HepG2 (cell line): Measurements from ENCODE around the gene SLC11A1. TPM values are rescaled to one million over a fixed set of nuclear protein-coding genes. Genes with fewer than 3 reads are reported as not detected.

Experiments
- CREBL2 ChIP-seq: sonication (generic); formaldehyde crosslinking; IDR thresholded peaks from 2 replicates; pipeline ENCODE4 v1.8.1; 2023; ENCODE audit warnings: missing genetic modification reagents, mild to moderate bottlenecking, borderline replicate concordance
- FOXA1 ChIP-seq, 2 experiments: fragments of 450-650 bp in 1 of 2; sonication (generic) in 1 of 2; formaldehyde crosslinking in 1 of 2; IDR thresholded peaks; 2 replicates each; pipeline versions ENCODE4 v1.4.0 to v1.6.1; 2016 to 2020; ENCODE audit warnings: missing genetic modification reagents in 1 of 2
- GATAD1 ChIP-seq: IDR thresholded peaks from 2 replicates; pipeline ENCODE4 v1.6.1; 2016; ENCODE audit warnings: missing genetic modification reagents, missing compliant biosample characterization
- GTF2F1 ChIP-seq: fragments of 150-350 bp; IDR thresholded peaks from 2 replicates; pipeline ENCODE4 v1.6.1; 2014; ENCODE audit warnings: low read length
- MEIS1 ChIP-seq: sonication (generic); formaldehyde crosslinking; IDR thresholded peaks from 2 replicates; pipeline ENCODE4 v1.9.0; 2021; ENCODE audit warnings: mild to moderate bottlenecking, missing genetic modification reagents, moderate library complexity, borderline replicate concordance
- NFE2 ChIP-seq: sonication (generic); formaldehyde crosslinking; IDR thresholded peaks from 2 replicates; pipeline ENCODE4 v1.4.0; 2020; ENCODE audit warnings: missing genetic modification reagents
- NRL ChIP-seq: sonication (generic); formaldehyde crosslinking; IDR thresholded peaks from 2 replicates; pipeline ENCODE4 v1.5.0; 2020; ENCODE audit warnings: missing genetic modification reagents, mild to moderate bottlenecking, moderate library complexity, borderline replicate concordance
- ZMAT3 ChIP-seq: sonication (generic); formaldehyde crosslinking; conservative IDR thresholded peaks from 2 replicates; pipeline ENCODE4 v1.7.0; 2021; ENCODE audit warnings: missing genetic modification reagents
- ZNF230 ChIP-seq: sonication (generic); formaldehyde crosslinking; IDR thresholded peaks from 2 replicates; pipeline ENCODE4 v1.4.0; 2020; ENCODE audit warnings: mild to moderate bottlenecking, missing genetic modification reagents
- ZNF263 ChIP-seq: sonication (generic); formaldehyde crosslinking; IDR thresholded peaks from 2 replicates; pipeline ENCODE4 v1.4.0; 2020; ENCODE audit warnings: missing genetic modification reagents
- ZNF609 ChIP-seq: sonication (generic); formaldehyde crosslinking; IDR thresholded peaks from 2 replicates; pipeline ENCODE4 v1.4.0; 2020; ENCODE audit warnings: mild to moderate bottlenecking, missing genetic modification reagents, borderline replicate concordance
- ZNF772 ChIP-seq: sonication (generic); formaldehyde crosslinking; IDR thresholded peaks from 2 replicates; pipeline ENCODE4 v1.5.0; 2020; ENCODE audit warnings: mild to moderate bottlenecking, missing genetic modification reagents
- ZNF788 ChIP-seq: sonication (generic); formaldehyde crosslinking; IDR thresholded peaks from 2 replicates; pipeline ENCODE4 v1.5.0; 2020; ENCODE audit warnings: mild to moderate bottlenecking, missing genetic modification reagents, borderline replicate concordance
- polyA plus RNA-seq, 8 experiments: library from polyadenylated mRNA; depleted of rRNA in 3 of 8; stranded (reverse) in 7 of 8; unstranded in 1 of 8; fragments of >200 nt; fragmentation: Illumina TruSeq in 4 of 8; extraction: Trizol in 4 of 8; gene quantifications; 2 replicates each; pipeline versions ENCODE4 v1.2.1 to v1.2.3, GENCODE V29; 2011 to 2016; ENCODE audit warnings: low read depth in 4 of 8, missing spikeins in 1 of 8, mixed read lengths in 1 of 8; ENCODE audit not compliant: insufficient read depth in 1 of 8
- total RNA-seq, 5 experiments: library from RNA; depleted of rRNA; stranded (reverse); fragments of >200 nt; fragmentation: Illumina TruSeq; extraction: Trizol; gene quantifications; 2 replicates each; pipeline ENCODE4 v1.2.3, GENCODE V29; 2016; ENCODE audit warnings: low read depth in 1 of 5
- TF ChIP-seq, protein P1 (sequence below): sonication (generic); formaldehyde crosslinking; IDR thresholded peaks from 2 replicates; pipeline ENCODE4 v1.4.0; 2020; ENCODE audit warnings: mild to moderate bottlenecking, missing genetic modification reagents
- TF ChIP-seq, protein P2 (sequence below): sonication (generic); formaldehyde crosslinking; IDR thresholded peaks from 2 replicates; pipeline ENCODE4; 2020; ENCODE audit warnings: missing genetic modification reagents, mild to moderate bottlenecking, borderline replicate concordance
- TF ChIP-seq, protein P3 (sequence below): sonication (generic); formaldehyde crosslinking; IDR thresholded peaks from 2 replicates; pipeline ENCODE4 v1.4.0; 2020; ENCODE audit warnings: missing genetic modification reagents, borderline replicate concordance

Gene SLC11A1
- total and polyA plus RNA-seq, 2 of the 13 experiments (the other 11 are each of a cell fraction or from before 2014, with no cell fraction given) = 0.33 to 2.3 TPM

- no peak; the same call in 1 of the 2 replicates for TF ChIP-seq ZMAT3 (CRISPR knock-in tag)
- TF ChIP-seq ZNF788 (CRISPR knock-in tag) = peak; percentile 69; the same call in 1 of the 2 replicates
- TF ChIP-seq CREBL2 (CRISPR knock-in tag) = no peak; the same call in 1 of the 2 replicates
- TF ChIP-seq ZNF772 = peak; percentile 79
- TF ChIP-seq MEIS1 = no peak
- peak; percentile 22; the same call in 1 of the 2 replicates for TF ChIP-seq NRL
- TF ChIP-seq, protein P1, sequence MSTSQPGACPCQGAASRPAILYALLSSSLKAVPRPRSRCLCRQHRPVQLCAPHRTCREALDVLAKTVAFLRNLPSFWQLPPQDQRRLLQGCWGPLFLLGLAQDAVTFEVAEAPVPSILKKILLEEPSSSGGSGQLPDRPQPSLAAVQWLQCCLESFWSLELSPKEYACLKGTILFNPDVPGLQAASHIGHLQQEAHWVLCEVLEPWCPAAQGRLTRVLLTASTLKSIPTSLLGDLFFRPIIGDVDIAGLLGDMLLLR (CRISPR knock-in tag) = peak; percentile 83
- peak; percentile 43; the same call in 1 of the 2 replicates for TF ChIP-seq ZNF230
- TF ChIP-seq, protein P2, sequence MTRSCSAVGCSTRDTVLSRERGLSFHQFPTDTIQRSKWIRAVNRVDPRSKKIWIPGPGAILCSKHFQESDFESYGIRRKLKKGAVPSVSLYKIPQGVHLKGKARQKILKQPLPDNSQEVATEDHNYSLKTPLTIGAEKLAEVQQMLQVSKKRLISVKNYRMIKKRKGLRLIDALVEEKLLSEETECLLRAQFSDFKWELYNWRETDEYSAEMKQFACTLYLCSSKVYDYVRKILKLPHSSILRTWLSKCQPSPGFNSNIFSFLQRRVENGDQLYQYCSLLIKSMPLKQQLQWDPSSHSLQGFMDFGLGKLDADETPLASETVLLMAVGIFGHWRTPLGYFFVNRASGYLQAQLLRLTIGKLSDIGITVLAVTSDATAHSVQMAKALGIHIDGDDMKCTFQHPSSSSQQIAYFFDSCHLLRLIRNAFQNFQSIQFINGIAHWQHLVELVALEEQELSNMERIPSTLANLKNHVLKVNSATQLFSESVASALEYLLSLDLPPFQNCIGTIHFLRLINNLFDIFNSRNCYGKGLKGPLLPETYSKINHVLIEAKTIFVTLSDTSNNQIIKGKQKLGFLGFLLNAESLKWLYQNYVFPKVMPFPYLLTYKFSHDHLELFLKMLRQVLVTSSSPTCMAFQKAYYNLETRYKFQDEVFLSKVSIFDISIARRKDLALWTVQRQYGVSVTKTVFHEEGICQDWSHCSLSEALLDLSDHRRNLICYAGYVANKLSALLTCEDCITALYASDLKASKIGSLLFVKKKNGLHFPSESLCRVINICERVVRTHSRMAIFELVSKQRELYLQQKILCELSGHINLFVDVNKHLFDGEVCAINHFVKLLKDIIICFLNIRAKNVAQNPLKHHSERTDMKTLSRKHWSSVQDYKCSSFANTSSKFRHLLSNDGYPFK (CRISPR knock-in tag) = no peak
- peak; percentile 14; the same call in 1 of the 2 replicates for TF ChIP-seq ZNF263 (CRISPR knock-in tag)
- TF ChIP-seq GTF2F1 = no peak
- TF ChIP-seq, protein P3, sequence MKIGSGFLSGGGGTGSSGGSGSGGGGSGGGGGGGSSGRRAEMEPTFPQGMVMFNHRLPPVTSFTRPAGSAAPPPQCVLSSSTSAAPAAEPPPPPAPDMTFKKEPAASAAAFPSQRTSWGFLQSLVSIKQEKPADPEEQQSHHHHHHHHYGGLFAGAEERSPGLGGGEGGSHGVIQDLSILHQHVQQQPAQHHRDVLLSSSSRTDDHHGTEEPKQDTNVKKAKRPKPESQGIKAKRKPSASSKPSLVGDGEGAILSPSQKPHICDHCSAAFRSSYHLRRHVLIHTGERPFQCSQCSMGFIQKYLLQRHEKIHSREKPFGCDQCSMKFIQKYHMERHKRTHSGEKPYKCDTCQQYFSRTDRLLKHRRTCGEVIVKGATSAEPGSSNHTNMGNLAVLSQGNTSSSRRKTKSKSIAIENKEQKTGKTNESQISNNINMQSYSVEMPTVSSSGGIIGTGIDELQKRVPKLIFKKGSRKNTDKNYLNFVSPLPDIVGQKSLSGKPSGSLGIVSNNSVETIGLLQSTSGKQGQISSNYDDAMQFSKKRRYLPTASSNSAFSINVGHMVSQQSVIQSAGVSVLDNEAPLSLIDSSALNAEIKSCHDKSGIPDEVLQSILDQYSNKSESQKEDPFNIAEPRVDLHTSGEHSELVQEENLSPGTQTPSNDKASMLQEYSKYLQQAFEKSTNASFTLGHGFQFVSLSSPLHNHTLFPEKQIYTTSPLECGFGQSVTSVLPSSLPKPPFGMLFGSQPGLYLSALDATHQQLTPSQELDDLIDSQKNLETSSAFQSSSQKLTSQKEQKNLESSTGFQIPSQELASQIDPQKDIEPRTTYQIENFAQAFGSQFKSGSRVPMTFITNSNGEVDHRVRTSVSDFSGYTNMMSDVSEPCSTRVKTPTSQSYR (CRISPR knock-in tag) = peak; percentile 70
- TF ChIP-seq NFE2 (CRISPR knock-in tag) = no peak
- 0 out of 2 replicates have a peak, but pooled peaks have one; percentile 14 for TF ChIP-seq ZNF609
- TF ChIP-seq GATAD1 (CRISPR knock-in tag) = peak; percentile 62
- no peak for TF ChIP-seq FOXA1 (IDR thresholded peaks at IDR 0.05)
- peak; percentile 72 for TF ChIP-seq FOXA1 (CRISPR knock-in tag; IDR thresholded peaks at IDR 0.05)
Measured at GRCh38 chr2:218399391-218400166, 17.5 kb downstream of the SLC11A1 start, which contains the start of gene CTDSP1 (continued).
